DOHH2 (cell line): ENCODE data around the gene ZNF683.

Source experiments
- H3F3A ChIP-seq: fragments of 200-600 bp; sonication (generic), shearing (Covaris generic); 2 replicates; pipeline ENCODE4 v1.6.0; 2016; ENCODE audit warnings: antibody characterized with exemption, mild to moderate bottlenecking; ENCODE audit not compliant: control insufficient read depth, insufficient read depth
- H3K27ac ChIP-seq: fragments of 200-600 bp; sonication (generic); 2 replicates; pipeline ENCODE4 v1.5.1; 2014; ENCODE audit warnings: low read depth, mild to moderate bottlenecking, low read length, moderate library complexity
- H3K27me3 ChIP-seq: fragments of 200-600 bp; sonication (generic); 2 replicates; pipeline ENCODE4 v1.6.1; 2014; ENCODE audit warnings: mild to moderate bottlenecking, low read length, mixed read lengths; ENCODE audit not compliant: control insufficient read depth
- H3K36me3 ChIP-seq: fragments of 200-600 bp; sonication (generic); 2 replicates; pipeline ENCODE4 v1.6.1; 2014; ENCODE audit warnings: mild to moderate bottlenecking, low read length, moderate library complexity, mixed read lengths; ENCODE audit not compliant: control insufficient read depth
- H3K4me1 ChIP-seq: fragments of 200-600 bp; sonication (generic); 2 replicates; pipeline ENCODE4 v1.6.1; 2014; ENCODE audit warnings: mild to moderate bottlenecking, low read length, mixed read lengths; ENCODE audit not compliant: control insufficient read depth
- H3K4me2 ChIP-seq: fragments of 200-600 bp; sonication (generic); 2 replicates; pipeline ENCODE4 v1.6.0; 2014; ENCODE audit warnings: mild to moderate bottlenecking, low read length, moderate library complexity
- H3K4me3 ChIP-seq: fragments of 200-600 bp; sonication (generic); 2 replicates; pipeline ENCODE4 v1.5.1; 2014; ENCODE audit warnings: mild to moderate bottlenecking, low read length, mixed read lengths
- H3K79me2 ChIP-seq: fragments of 200-600 bp; sonication (generic); 2 replicates; pipeline ENCODE4 v1.6.1; 2014; ENCODE audit warnings: mild to moderate bottlenecking, low read length, mixed read lengths; ENCODE audit not compliant: control insufficient read depth
- H3K9me2 ChIP-seq: fragments of 200-600 bp; sonication (generic); replicated peaks from 2 replicates; pipeline ENCODE4 v1.6.1; 2014; ENCODE audit warnings: mild to moderate bottlenecking, low read length, mixed read lengths; ENCODE audit not compliant: control insufficient read depth
- H3K9me3 ChIP-seq: fragments of 200-600 bp; sonication (generic); 2 replicates; pipeline ENCODE4 v1.6.1; 2014; ENCODE audit warnings: antibody characterized with exemption, low read length, mixed read lengths; ENCODE audit not compliant: control insufficient read depth, insufficient read depth
- H4K20me1 ChIP-seq: fragments of 200-600 bp; sonication (generic); 2 replicates; pipeline ENCODE4 v1.6.0; 2014; ENCODE audit warnings: low read depth, mild to moderate bottlenecking, antibody characterized with exemption, low read length, moderate library complexity; ENCODE audit not compliant: control insufficient read depth, insufficient read depth
- EZH2phosphoT487 ChIP-seq: fragments of 200-600 bp; sonication (generic); IDR thresholded peaks from 2 replicates; pipeline ENCODE4 v1.6.1; 2017; ENCODE audit warnings: borderline replicate concordance, mild to moderate bottlenecking, antibody characterized with exemption, low read length, moderate library complexity, mixed read lengths
- TF ChIP-seq, protein P1 (sequence below): fragments of 200-600 bp; sonication (generic); IDR thresholded peaks from one replicate; pipeline ENCODE4 v1.5.1; 2014; ENCODE audit warnings: antibody characterized with exemption, mild to moderate bottlenecking, low read depth, low read length; ENCODE audit not compliant: poor library complexity, severe bottlenecking

ZNF683 gene

DNA sequence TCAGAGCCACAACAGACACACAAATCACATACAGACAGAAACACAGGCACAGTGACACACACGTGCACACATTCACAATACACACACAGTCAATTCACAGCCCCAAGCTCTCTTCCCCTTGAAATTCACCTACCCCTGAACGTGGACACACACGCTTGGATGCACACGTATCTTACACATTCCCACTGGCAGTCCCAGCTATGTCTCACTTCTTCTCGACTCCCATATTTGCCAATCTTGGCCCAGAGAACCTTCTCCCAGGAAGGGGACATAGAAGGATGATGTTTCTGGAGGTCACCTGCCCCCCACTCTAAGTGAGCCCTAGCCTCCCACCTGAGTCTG is 20.2 kb downstream of the ZNF683 start:
- H3K9me3 ChIP-seq = no peaks in the 10 kb centered on the region
- H3K27ac ChIP-seq = no peak overlapping the region
- TF ChIP-seq, protein P1, sequence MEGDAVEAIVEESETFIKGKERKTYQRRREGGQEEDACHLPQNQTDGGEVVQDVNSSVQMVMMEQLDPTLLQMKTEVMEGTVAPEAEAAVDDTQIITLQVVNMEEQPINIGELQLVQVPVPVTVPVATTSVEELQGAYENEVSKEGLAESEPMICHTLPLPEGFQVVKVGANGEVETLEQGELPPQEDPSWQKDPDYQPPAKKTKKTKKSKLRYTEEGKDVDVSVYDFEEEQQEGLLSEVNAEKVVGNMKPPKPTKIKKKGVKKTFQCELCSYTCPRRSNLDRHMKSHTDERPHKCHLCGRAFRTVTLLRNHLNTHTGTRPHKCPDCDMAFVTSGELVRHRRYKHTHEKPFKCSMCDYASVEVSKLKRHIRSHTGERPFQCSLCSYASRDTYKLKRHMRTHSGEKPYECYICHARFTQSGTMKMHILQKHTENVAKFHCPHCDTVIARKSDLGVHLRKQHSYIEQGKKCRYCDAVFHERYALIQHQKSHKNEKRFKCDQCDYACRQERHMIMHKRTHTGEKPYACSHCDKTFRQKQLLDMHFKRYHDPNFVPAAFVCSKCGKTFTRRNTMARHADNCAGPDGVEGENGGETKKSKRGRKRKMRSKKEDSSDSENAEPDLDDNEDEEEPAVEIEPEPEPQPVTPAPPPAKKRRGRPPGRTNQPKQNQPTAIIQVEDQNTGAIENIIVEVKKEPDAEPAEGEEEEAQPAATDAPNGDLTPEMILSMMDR = no peak
- TF ChIP-seq EZH2phosphoT487 = no peak
- no peaks in the 10 kb centered on the region for H3K36me3 ChIP-seq
- H3K4me2 ChIP-seq = no peak overlapping the region
- H4K20me1 ChIP-seq = no peaks in the 10 kb centered on the region
- no peak overlapping the region for H3K4me3 ChIP-seq
- H3F3A ChIP-seq = no peaks in the 10 kb centered on the region
- H3K27me3 ChIP-seq = no peaks in the 10 kb centered on the region
- H3K9me2 ChIP-seq = no peaks in the 10 kb centered on the region
- H3K4me1 ChIP-seq = no peaks in the 10 kb centered on the region
- no peaks in the 10 kb centered on the region for H3K79me2 ChIP-seq

DNA sequence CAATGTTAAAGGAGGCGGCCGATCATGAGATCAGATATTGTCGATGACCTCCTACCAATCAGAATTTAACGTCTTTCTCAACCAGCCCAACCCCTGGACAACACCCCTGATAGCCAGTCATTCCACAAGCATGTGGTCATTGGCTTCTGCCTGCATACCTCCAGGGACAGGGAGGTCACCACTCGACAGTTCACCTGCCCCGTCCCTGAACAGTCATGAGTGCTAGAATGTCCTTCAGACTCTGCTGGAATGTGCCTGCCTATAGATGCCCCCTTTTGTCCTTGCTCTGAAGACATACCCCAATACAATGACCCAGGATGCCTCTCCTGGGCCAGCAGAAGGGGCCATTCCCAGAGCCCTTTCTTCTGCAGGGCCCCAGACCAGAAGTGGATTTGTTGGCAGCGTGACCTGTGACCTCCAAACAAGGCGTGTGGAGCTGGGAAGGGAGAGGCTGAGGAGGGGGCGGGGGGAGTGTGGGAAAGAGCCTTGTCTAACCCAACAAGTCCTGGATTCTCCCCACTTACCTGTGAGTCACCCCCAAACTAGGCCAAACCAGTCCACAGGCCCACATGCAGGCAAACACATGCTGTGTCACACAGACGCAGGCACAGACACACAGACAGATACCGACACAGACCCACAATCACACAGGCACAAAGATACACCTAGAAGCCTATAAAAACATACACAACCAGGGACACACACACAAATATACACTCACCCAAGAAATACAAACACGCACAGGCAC is 20.8 kb downstream of the ZNF683 start:
- Histone ChIP-seq H3K9me2 (no peaks in the 10 kb centered on the region), H3F3A (no peaks in the 10 kb centered on the region), H4K20me1 (no peaks in the 10 kb centered on the region), H3K4me2 (no peak overlapping the region), H3K36me3 (no peaks in the 10 kb centered on the region), H3K27ac (no peak overlapping the region), H3K9me3 (no peaks in the 10 kb centered on the region), H3K4me1 (no peaks in the 10 kb centered on the region), H3K79me2 (no peaks in the 10 kb centered on the region), H3K27me3 (no peaks in the 10 kb centered on the region), H3K4me3 (no peak overlapping the region)
- TF ChIP-seq EZH2phosphoT487 = no peak
- TF ChIP-seq, protein P1 = no peak

DNA sequence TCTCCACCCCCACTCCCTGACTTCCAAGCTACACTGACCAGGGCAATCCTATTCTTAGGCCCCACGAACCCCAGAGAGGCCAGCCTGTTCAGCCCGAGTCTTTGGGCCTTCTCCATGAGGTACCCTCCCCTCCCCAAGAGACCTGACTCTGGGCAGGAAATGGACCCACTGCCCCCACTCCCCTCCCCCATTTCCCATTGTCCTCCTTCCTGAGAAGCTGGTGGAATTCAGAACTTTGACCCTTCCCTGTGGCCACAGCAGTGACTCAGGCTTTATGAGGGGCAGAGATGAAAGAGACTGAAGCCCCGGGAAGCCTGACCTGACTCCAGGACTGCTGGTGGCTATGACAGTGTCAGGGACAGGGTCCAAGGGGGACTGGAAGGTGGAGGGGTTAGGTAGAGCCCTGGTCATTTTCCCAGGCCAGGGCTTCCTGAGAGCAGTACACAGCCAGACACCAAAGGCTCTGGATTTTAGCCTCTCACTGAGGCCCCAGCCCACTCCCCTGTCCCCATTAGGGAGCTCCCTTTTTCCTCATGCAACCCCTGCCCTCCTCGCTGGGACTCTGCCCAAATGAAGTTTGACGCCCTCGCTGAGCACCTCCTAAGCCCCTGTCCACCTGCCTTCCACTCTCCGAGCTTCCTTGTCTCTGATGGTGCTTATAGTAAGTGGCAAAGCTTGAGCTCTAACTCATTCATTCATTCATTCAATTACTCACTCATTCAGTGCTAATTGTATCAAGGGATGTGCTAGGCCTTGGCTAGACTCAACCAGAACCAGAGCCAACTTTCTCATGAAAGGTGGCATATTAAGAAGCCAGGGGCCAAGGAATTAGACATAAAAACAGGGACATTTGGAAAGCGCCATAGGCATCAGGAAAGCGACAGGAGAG is 21.6 kb downstream of the ZNF683 start:
- Histone ChIP-seq H3K9me3 (no peaks in the 10 kb centered on the region), H3K4me2 (no peak overlapping the region), H3K79me2 (no peaks in the 10 kb centered on the region), H4K20me1 (no peaks in the 10 kb centered on the region), H3K27me3 (no peaks in the 10 kb centered on the region), H3F3A (no peaks in the 10 kb centered on the region), H3K36me3 (no peaks in the 10 kb centered on the region), H3K4me1 (no peaks in the 10 kb centered on the region), H3K9me2 (no peaks in the 10 kb centered on the region), H3K27ac (no peak overlapping the region), H3K4me3 (no peak overlapping the region)
- TF ChIP-seq, protein P1 = no peak
- TF ChIP-seq EZH2phosphoT487 = no peak
